ENCODE results near the gene NKX2-8.

NKX2-8 gene

GRCh38 chr14:36582011-36582873 is at the start of gene NKX2-8:
NKX2-8 (minus strand) TSS chr14:36582614; CDS start chr14:36582389, 225 bp downstream.
- DNase-seq = no peak

- no peak for DNase-seq
These were observed 45.6 kb upstream of the NKX2-8 start for GRCh38 chr14:36627981-36628380.

- DNase-seq = no peak
These were observed 43.7 kb upstream of the NKX2-8 start for GRCh38 chr14:36626151-36626550.

- no peak for DNase-seq
These were observed 43.0 kb upstream of the NKX2-8 start for GRCh38 chr14:36625436-36625835.

- no peak for DNase-seq
These were observed 42.6 kb upstream of the NKX2-8 start for GRCh38 chr14:36625014-36625413.

- DNase-seq = no peak
These were observed 37.4 kb upstream of the NKX2-8 start for GRCh38 chr14:36619853-36620252.

- DNase-seq = no peak
These were observed 36.7 kb upstream of the NKX2-8 start for GRCh38 chr14:36619131-36619530.

GRCh38 chr14:36618641-36619040 is 36.2 kb upstream of the NKX2-8 start:
- DNase-seq = no peak

- DNase-seq = no peak
These were observed 35.4 kb upstream of the NKX2-8 start for GRCh38 chr14:36617824-36618223.

- DNase-seq = no peak
These were observed 23.1 kb upstream of the NKX2-8 start for GRCh38 chr14:36605506-36605857.

GRCh38 chr14:36604757-36605505 is 22.5 kb upstream of the NKX2-8 start:
- peak; percentile 13 for DNase-seq

GRCh38 chr14:36600431-36600830 is 18.0 kb upstream of the NKX2-8 start:
- DNase-seq = no peak

GRCh38 chr14:36591482-36591881 is 9.1 kb upstream of the NKX2-8 start:
- no peak for DNase-seq

- DNase-seq = no peak
These were observed 6.4 kb upstream of the NKX2-8 start for GRCh38 chr14:36588788-36589187.

GRCh38 chr14:36588119-36588518 is 5.7 kb upstream of the NKX2-8 start:
- no peak for DNase-seq

- DNase-seq = no peak
These were observed 2.7 kb upstream of the NKX2-8 start for GRCh38 chr14:36585100-36585499.

GRCh38 chr14:36583893-36584811 is 1.7 kb upstream of the NKX2-8 start:
- no peak for DNase-seq

- no peak for DNase-seq
These were observed 953 bp upstream of the NKX2-8 start for GRCh38 chr14:36583242-36583892.

- DNase-seq = no peak
These were observed 444 bp upstream of the NKX2-8 start for GRCh38 chr14:36582874-36583241.

GRCh38 chr14:36580856-36581831 is 1.3 kb downstream of the NKX2-8 start:
- DNase-seq = no peak

GRCh38 chr14:36580141-36580855 is 2.1 kb downstream of the NKX2-8 start:
- DNase-seq = no peak
